Small intestine (tissue), 7 donors: ENCODE results near the gene DYNC1I1. TPM values are rescaled to one million over a fixed set of nuclear protein-coding genes. Genes with fewer than 3 reads are reported as not detected.

ENCODE experiments used
- DNase-seq, 2 donors: peaks; one replicate each; pipeline versions ENCODE4 v3.0.0 to v3.0.0-alpha.2; 2013
- FAIRE-seq: peaks from 2 replicates; lab custom pipeline; 2012; peaks lifted over from hg19 to GRCh38; lab: Jason Lieb, UNC
- H3K27ac ChIP-seq, 3 donors: one replicate each; pipeline ENCODE4 v1.5.1; 2013; ENCODE audit warnings: low read length in 2 of 3, mild to moderate bottlenecking in 2 of 3, control low read depth in 1 of 3, inconsistent platforms in 1 of 3, low read depth in 1 of 3, moderate library complexity in 1 of 3
- H3K27me3 ChIP-seq, 3 donors: one replicate each; pipeline ENCODE4 v1.6.1; 2013; ENCODE audit warnings: low read length in 3 of 3, inconsistent platforms in 1 of 3; ENCODE audit not compliant: control insufficient read depth in 3 of 3, insufficient read depth in 3 of 3
- H3K36me3 ChIP-seq, 3 donors: one replicate each; pipeline ENCODE4 v1.6.1; 2013; ENCODE audit warnings: low read length in 3 of 3, inconsistent platforms in 1 of 3, low read depth in 1 of 3, mild to moderate bottlenecking in 1 of 3, moderate library complexity in 1 of 3; ENCODE audit not compliant: control insufficient read depth in 3 of 3, insufficient read depth in 2 of 3
- H3K4me1 ChIP-seq, 3 donors: one replicate each; pipeline ENCODE4 v1.6.1; 2013; ENCODE audit warnings: low read length in 2 of 3, inconsistent platforms in 1 of 3, low read depth in 1 of 3, mild to moderate bottlenecking in 1 of 3, moderate library complexity in 1 of 3; ENCODE audit not compliant: control insufficient read depth in 3 of 3, insufficient read depth in 2 of 3
- H3K4me3 ChIP-seq, 3 donors: one replicate each; pipeline ENCODE4 v1.5.1; 2013; ENCODE audit warnings: low read length in 3 of 3, control low read depth in 1 of 3, inconsistent platforms in 1 of 3, low read depth in 1 of 3, mild to moderate bottlenecking in 1 of 3, moderate library complexity in 1 of 3
- H3K9me3 ChIP-seq, 2 donors: one replicate each; pipeline ENCODE4 v1.6.1; 2013; ENCODE audit warnings: low read depth in 1 of 2, low read length in 1 of 2; ENCODE audit not compliant: control insufficient read depth in 2 of 2, insufficient read depth in 1 of 2
- WGBS, 3 donors: extraction: QIAGEN DNeasy Blood & Tissue Kit; methylation state at CpG; one replicate each; pipeline ENCODE4 v1.1.7; 2013; 5-methylcytosine and 5-hydroxymethylcytosine counted together
- polyA plus RNA-seq, 4 donors: library from polyadenylated mRNA; stranded (reverse) in 3 of 4; unstranded in 1 of 4; fragments of 200-250 nt in 3 of 4; fragments of 120-200 nt in 1 of 4; gene quantifications; one replicate each; pipeline versions ENCODE4 v1.2.1 to v1.2.3, GENCODE V29; 2013
- donor health status: healthy with polysubstance abuse.
- donor health status: control.
- donor health status: control.
- donor health status: Bipolar disorder and iron deficiency.
- donor health status: healthy.

The DYNC1I1 gene
- polyA plus RNA-seq, 4 donors: 0.12 to 2.4 (median 0.27) TPM; not detected in 1

DNA sequence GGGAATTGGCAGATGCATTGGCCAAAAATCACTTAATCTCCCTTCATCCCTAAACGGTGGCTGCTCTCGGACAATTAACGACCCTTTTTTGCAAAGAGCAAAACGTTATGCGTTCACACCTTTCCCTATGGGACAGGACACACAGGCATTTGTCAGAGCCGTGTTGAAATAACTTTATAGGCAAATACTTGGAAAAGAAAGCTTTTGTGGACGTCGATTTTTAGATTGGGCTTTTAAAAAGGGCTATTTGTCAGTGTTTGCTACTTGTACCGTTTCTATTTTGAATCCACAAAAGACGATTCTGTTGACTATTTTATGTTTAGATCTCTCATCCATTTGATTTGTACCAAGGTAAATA lies 304.0 kb downstream of the DYNC1I1 start:
- H3K4me3 ChIP-seq: peak overlapping the region in 2 of 3 donors; percentile 43 to 47
- H3K9me3 ChIP-seq: no peaks in the 10 kb centered on the region
- FAIRE-seq (no peak), DNase-seq (no peak)
- WGBS, 3 donors: 8 to 14% (median 8%) methylated on average over 10 of the region's 10 CpGs
- peaks cover 0 to 20% (median 6%) of the 10 kb centered on the region in 3 donors for H3K27me3 ChIP-seq
- H3K4me1 ChIP-seq: peaks cover 0 to 5% (median 4%) of the 10 kb centered on the region in 3 donors
- no peak overlapping the region for H3K27ac ChIP-seq
- no peaks in the 10 kb centered on the region for H3K36me3 ChIP-seq

DNA sequence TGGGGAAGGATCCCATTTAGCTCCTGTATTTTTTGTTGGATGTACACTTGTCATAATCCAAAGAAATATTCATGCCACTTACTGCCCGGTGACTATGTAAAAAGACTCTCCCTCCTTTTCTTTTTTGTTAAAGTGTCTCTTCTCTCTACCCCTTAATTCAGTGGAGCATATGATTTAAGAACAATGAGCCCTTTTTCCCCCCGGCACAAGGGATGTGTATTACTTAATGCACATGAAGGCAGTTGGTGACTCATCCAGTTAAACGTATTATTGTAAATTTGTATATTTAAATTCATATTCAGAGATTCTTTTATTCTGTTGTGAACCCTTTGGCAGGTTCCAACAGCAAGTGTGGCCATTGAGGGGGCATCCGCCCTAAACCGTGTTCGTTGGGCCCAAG lies 307.7 kb downstream of the DYNC1I1 start:
- FAIRE-seq (no peak), DNase-seq (no peak)
- WGBS, 3 donors: 80 to 89% (median 81%) methylated on average over 6 of the region's 6 CpGs
- Histone ChIP-seq H3K27me3 (peaks cover 0 to 20% (median 8%) of the 10 kb centered on the region in 3 donors), H3K4me3 (no peak overlapping the region), H3K36me3 (no peaks in the 10 kb centered on the region), H3K9me3 (no peaks in the 10 kb centered on the region), H3K4me1 (peaks cover 0 to 5% (median 4%) of the 10 kb centered on the region in 3 donors), H3K27ac (no peak overlapping the region)

GRCh38 chr7:96084881-96085553 lies 312.7 kb downstream of the DYNC1I1 start:
- WGBS, 3 donors: 90 to 96% (median 90%) methylated on average over 1 of the region's 1 CpG
- FAIRE-seq: no peak

GRCh38 chr7:96085953-96086352 lies 313.6 kb downstream of the DYNC1I1 start:
- no peaks in the 10 kb centered on the region for H3K9me3 ChIP-seq
- no peaks in the 10 kb centered on the region for H3K36me3 ChIP-seq
- FAIRE-seq: no peak
- H3K4me1 ChIP-seq: no peaks in the 10 kb centered on the region
- H3K27ac ChIP-seq: no peak overlapping the region
- peaks cover 0 to 3% (median 2%) of the 10 kb centered on the region in 3 donors for H3K27me3 ChIP-seq
- DNase-seq: no peak
- 64 to 79% (median 74%) methylated on average over 3 of the region's 3 CpGs for WGBS, 3 donors
- H3K4me3 ChIP-seq: no peak overlapping the region

More at GRCh38 chr7:96084881-96085553, 312.7 kb downstream of the DYNC1I1 start:
- Histone ChIP-seq H3K4me1 (no peaks in the 10 kb centered on the region), H3K27ac (no peak overlapping the region), H3K36me3 (no peaks in the 10 kb centered on the region), H3K4me3 (no peak overlapping the region), H3K9me3 (no peaks in the 10 kb centered on the region), H3K27me3 (peaks cover 0 to 3% (median 2%) of the 10 kb centered on the region in 3 donors)
- no peak for DNase-seq

DNA sequence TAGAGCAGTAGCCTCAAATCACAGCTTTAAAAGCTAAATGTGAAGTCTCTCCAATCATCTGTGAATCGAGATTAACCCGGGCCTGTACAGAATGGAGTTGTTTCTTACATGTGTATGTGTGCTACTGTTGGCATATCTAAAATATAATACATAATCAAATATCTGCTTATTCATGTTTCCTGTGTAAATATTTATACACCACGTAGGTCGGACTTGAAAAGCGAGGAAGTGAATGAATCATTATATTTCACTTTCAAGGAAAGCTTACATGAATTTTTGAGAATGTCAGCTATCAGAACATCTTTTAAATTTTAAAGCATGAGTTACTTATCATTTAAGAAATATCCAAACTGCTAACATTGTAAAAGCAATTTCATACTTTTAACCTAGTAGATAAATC lies 316.2 kb downstream of the DYNC1I1 start:
- H3K27ac ChIP-seq: no peak overlapping the region
- H3K4me3 ChIP-seq: no peak overlapping the region
- H3K27me3 ChIP-seq: peaks cover 0 to 3% (median 2%) of the 10 kb centered on the region in 3 donors
- FAIRE-seq: no peak
- WGBS, 3 donors: 32 to 54% (median 34%) methylated on average over 5 of the region's 5 CpGs
- H3K9me3 ChIP-seq: no peaks in the 10 kb centered on the region
- no peaks in the 10 kb centered on the region for H3K4me1 ChIP-seq
- DNase-seq: no peak
- no peaks in the 10 kb centered on the region for H3K36me3 ChIP-seq

- Histone ChIP-seq H3K4me3 (no peak overlapping the region), H3K36me3 (no peaks in the 10 kb centered on the region), H3K4me1 (no peaks in the 10 kb centered on the region), H3K9me3 (no peaks in the 10 kb centered on the region), H3K27me3 (peaks cover 0 to 3% (median 0%) of the 10 kb centered on the region in 3 donors), H3K27ac (no peak overlapping the region)
- no peak for FAIRE-seq
- 61 to 70% (median 66%) methylated on average over 3 of the region's 3 CpGs for WGBS, 3 donors
- DNase-seq: no peak
Observed at GRCh38 chr7:96089511-96089910, 317.2 kb downstream of the DYNC1I1 start.

- no peak overlapping the region for H3K4me3 ChIP-seq
- no peaks in the 10 kb centered on the region for H3K9me3 ChIP-seq
- H3K36me3 ChIP-seq: no peaks in the 10 kb centered on the region
- WGBS, 3 donors: 77 to 91% (median 86%) methylated on average over 6 of the region's 6 CpGs
- no peaks in the 10 kb centered on the region for H3K4me1 ChIP-seq
- no peak for FAIRE-seq
- no peak for DNase-seq
- H3K27ac ChIP-seq: no peak overlapping the region
- H3K27me3 ChIP-seq: peaks cover 0 to 3% (median 0%) of the 10 kb centered on the region in 3 donors
Observed at GRCh38 chr7:96090756-96091155, 318.4 kb downstream of the DYNC1I1 start.

GRCh38 chr7:96093435-96093834 lies 321.1 kb downstream of the DYNC1I1 start:
- Histone ChIP-seq H3K4me3 (no peak overlapping the region), H3K27ac (no peak overlapping the region), H3K36me3 (no peaks in the 10 kb centered on the region), H3K4me1 (no peaks in the 10 kb centered on the region), H3K9me3 (no peaks in the 10 kb centered on the region), H3K27me3 (peaks cover 0 to 3% (median 0%) of the 10 kb centered on the region in 3 donors)
- 48 to 76% (median 64%) methylated on average over 1 of the region's 1 CpG for WGBS, 3 donors
- DNase-seq: no peak
- no peak for FAIRE-seq
